Trophoblast cell (in vitro differentiated cells and primary cell): Measurements from ENCODE around the gene NEK3.
"Not testable (repeated sequence)": the region's sequence is repeated elsewhere in the genome, so short reads cannot be mapped to it uniquely, and the experiment has no call there.

Source experiments
- DNase-seq, 2 donors: peaks; one replicate each; pipeline ENCODE4 v3.0.0-alpha.2; 2016
- H2AFZ ChIP-seq: 2 replicates; pipeline ENCODE4 v1.6.1; 2013; ENCODE audit warnings: low read length, moderate library complexity, mild to moderate bottlenecking; ENCODE audit not compliant: insufficient read depth, poor library complexity
- H2AK5ac ChIP-seq: 2 replicates; pipeline ENCODE4 v1.6.1; 2013; ENCODE audit warnings: mild to moderate bottlenecking, low read length
- H2BK120ac ChIP-seq: 2 replicates; pipeline ENCODE4 v1.6.1; 2013; ENCODE audit warnings: low read length, mild to moderate bottlenecking, moderate library complexity; ENCODE audit not compliant: insufficient read depth, poor library complexity
- H2BK12ac ChIP-seq: 2 replicates; pipeline ENCODE4 v1.6.1; 2013; ENCODE audit warnings: mild to moderate bottlenecking, low read length, moderate library complexity
- H2BK5ac ChIP-seq: 2 replicates; pipeline ENCODE4 v1.6.1; 2013; ENCODE audit warnings: low read length, low read depth, moderate library complexity, mild to moderate bottlenecking; ENCODE audit not compliant: poor library complexity
- H3K14ac ChIP-seq: 2 replicates; pipeline ENCODE4 v1.6.1; 2013; ENCODE audit warnings: mild to moderate bottlenecking, low read length
- H3K18ac ChIP-seq: 2 replicates; pipeline ENCODE4 v1.6.1; 2013; ENCODE audit warnings: mild to moderate bottlenecking, low read length
- H3K23ac ChIP-seq: 2 replicates; pipeline ENCODE4 v1.6.1; 2013; ENCODE audit warnings: low read length
- H3K27ac ChIP-seq: 2 replicates; pipeline ENCODE4 v1.5.1; 2013; ENCODE audit warnings: low read depth, mild to moderate bottlenecking, inconsistent platforms, low read length, moderate library complexity
- H3K27me3 ChIP-seq: 2 replicates; pipeline ENCODE4 v1.6.1; 2013; ENCODE audit warnings: inconsistent platforms, mild to moderate bottlenecking, low read length, moderate library complexity; ENCODE audit not compliant: insufficient read depth
- H3K36me3 ChIP-seq, 2 experiments: 1 replicate in 1 of 2; 2 replicates in 1 of 2; pipeline ENCODE4 v1.6.1; 2013; ENCODE audit warnings: low read length in 2 of 2, mild to moderate bottlenecking in 2 of 2, moderate library complexity in 1 of 2; ENCODE audit not compliant: insufficient read depth in 2 of 2, control insufficient read depth in 1 of 2
- H3K4ac ChIP-seq: 2 replicates; pipeline ENCODE4 v1.6.1; 2013; ENCODE audit warnings: low read depth, mild to moderate bottlenecking, low read length, moderate library complexity
- H3K4me1 ChIP-seq, 2 experiments: 1 replicate in 1 of 2; 2 replicates in 1 of 2; pipeline ENCODE4 v1.6.1; 2013; ENCODE audit warnings: low read length in 2 of 2, mild to moderate bottlenecking in 2 of 2, moderate library complexity in 1 of 2; ENCODE audit not compliant: insufficient read depth in 2 of 2, control insufficient read depth in 1 of 2
- H3K4me2 ChIP-seq: 2 replicates; pipeline ENCODE4 v1.6.1; 2013; ENCODE audit warnings: inconsistent platforms, mild to moderate bottlenecking, low read length, moderate library complexity
- H3K4me3 ChIP-seq: 2 replicates; pipeline ENCODE4 v1.5.1; 2013; ENCODE audit warnings: mild to moderate bottlenecking, low read depth, low read length, inconsistent platforms
- H3K79me1 ChIP-seq: one replicate; pipeline ENCODE4 v1.6.1; 2013; ENCODE audit warnings: low read length
- H3K79me2 ChIP-seq: 2 replicates; pipeline ENCODE4 v1.6.1; 2013; ENCODE audit warnings: low read length, mild to moderate bottlenecking; ENCODE audit not compliant: control insufficient read depth, insufficient read depth, poor library complexity
- H3K9ac ChIP-seq: 2 replicates; pipeline ENCODE4 v1.6.1; 2013; ENCODE audit warnings: mild to moderate bottlenecking, low read length
- H3K9me3 ChIP-seq: 2 replicates; pipeline ENCODE4 v1.6.1; 2013; ENCODE audit warnings: low read depth, mild to moderate bottlenecking, control low read depth, inconsistent platforms, low read length; ENCODE audit not compliant: insufficient read depth
- H4K12ac ChIP-seq: 2 replicates; pipeline ENCODE4 v1.6.1; 2013; ENCODE audit warnings: low read depth, mild to moderate bottlenecking, low read length, moderate library complexity
- H4K8ac ChIP-seq: 2 replicates; pipeline ENCODE4 v1.6.1; 2013; ENCODE audit warnings: low read depth, mild to moderate bottlenecking, low read length, moderate library complexity
- H4K91ac ChIP-seq: one replicate; pipeline ENCODE4 v1.6.1; 2013; ENCODE audit warnings: low read depth, mild to moderate bottlenecking, low read length, moderate library complexity
- WGBS: extraction: QIAGEN DNeasy Blood & Tissue Kit; methylation state at CpG from one replicate; pipeline ENCODE4 v1.1.7; 2013; ENCODE audit warnings: missing lambda C conversion rate; ENCODE audit not compliant: insufficient read length, insufficient coverage; ENCODE audit errors: extremely low coverage; 5-methylcytosine and 5-hydroxymethylcytosine counted together

Gene NEK3

GRCh38 chr13:52169839-52170238 is 10.4 kb upstream of the NEK3 start:
- H3K27ac ChIP-seq, result no peak overlapping the region
- no peak overlapping the region for H4K12ac ChIP-seq
- H3K9ac ChIP-seq, result no peak overlapping the region
- no peak overlapping the region for H3K4me3 ChIP-seq
- H3K4me1 ChIP-seq, result no peaks in the 10 kb centered on the region
- H3K79me2 ChIP-seq, result no peaks in the 10 kb centered on the region
- H3K79me1 ChIP-seq, result no peaks in the 10 kb centered on the region
- H3K23ac ChIP-seq, result no peak overlapping the region
- H3K36me3 ChIP-seq, result peaks cover 12 to 21% of the 10 kb centered on the region in 2 experiments
- no peak overlapping the region for H2BK120ac ChIP-seq
- H3K14ac ChIP-seq, result no peak overlapping the region
- H3K18ac ChIP-seq, result no peak overlapping the region
- H3K4me2 ChIP-seq, result no peak overlapping the region
- H4K91ac ChIP-seq, result no peak overlapping the region
- WGBS, result no CpG with 5 or more reads among the region's 5 CpGs
- H2BK5ac ChIP-seq, result no peak overlapping the region
- no peak overlapping the region for H2AFZ ChIP-seq
- no peak overlapping the region for H4K8ac ChIP-seq
- no peaks in the 10 kb centered on the region for H3K9me3 ChIP-seq
- no peak overlapping the region for H2AK5ac ChIP-seq
- H3K27me3 ChIP-seq, result no peaks in the 10 kb centered on the region
- no peak overlapping the region for H3K4ac ChIP-seq
- H2BK12ac ChIP-seq, result no peak overlapping the region
- no peak for DNase-seq

GRCh38 chr13:52165411-52165810 is 6.0 kb upstream of the NEK3 start:
- Histone ChIP-seq H3K4me3 (no peak overlapping the region), H3K23ac (no peak overlapping the region), H3K4ac (no peak overlapping the region), H2AFZ (no peak overlapping the region), H2BK120ac (no peak overlapping the region), H3K9ac (no peak overlapping the region), H4K8ac (no peak overlapping the region), H3K27ac (no peak overlapping the region), H2BK12ac (no peak overlapping the region), H4K12ac (no peak overlapping the region), H2AK5ac (no peak overlapping the region), H3K4me1 (no peaks in the 10 kb centered on the region), H3K27me3 (no peaks in the 10 kb centered on the region), H3K14ac (no peak overlapping the region), H4K91ac (no peak overlapping the region), H3K18ac (no peak overlapping the region), H2BK5ac (no peak overlapping the region), H3K4me2 (no peak overlapping the region), H3K79me2 (no peaks in the 10 kb centered on the region), H3K79me1 (no peaks in the 10 kb centered on the region), H3K36me3 (peaks cover 11 to 18% of the 10 kb centered on the region in 2 experiments), H3K9me3 (no peaks in the 10 kb centered on the region)
- WGBS, result no CpG with 5 or more reads among the region's 2 CpGs
- DNase-seq, result no peak

- peaks cover 11 to 15% of the 10 kb centered on the region in 2 experiments for H3K36me3 ChIP-seq
- H3K14ac ChIP-seq, result no peak overlapping the region
- no peak overlapping the region for H3K23ac ChIP-seq
- H3K27me3 ChIP-seq, result no peaks in the 10 kb centered on the region
- no peak overlapping the region for H3K9ac ChIP-seq
- H2AFZ ChIP-seq, result no peak overlapping the region
- H3K18ac ChIP-seq, result no peak overlapping the region
- H4K12ac ChIP-seq, result no peak overlapping the region
- no peaks in the 10 kb centered on the region for H3K79me1 ChIP-seq
- no peak overlapping the region for H4K8ac ChIP-seq
- no peak for DNase-seq
- no peaks in the 10 kb centered on the region for H3K9me3 ChIP-seq
- no peak overlapping the region for H3K27ac ChIP-seq
- no peak overlapping the region for H2AK5ac ChIP-seq
- H3K79me2 ChIP-seq, result no peaks in the 10 kb centered on the region
- H3K4me3 ChIP-seq, result no peak overlapping the region
- H2BK12ac ChIP-seq, result no peak overlapping the region
- H4K91ac ChIP-seq, result no peak overlapping the region
- H3K4me2 ChIP-seq, result no peak overlapping the region
- no peak overlapping the region for H2BK120ac ChIP-seq
- H3K4me1 ChIP-seq, result no peaks in the 10 kb centered on the region
- no peak overlapping the region for H2BK5ac ChIP-seq
- H3K4ac ChIP-seq, result no peak overlapping the region
Measured at GRCh38 chr13:52164989-52165388, 5.6 kb upstream of the NEK3 start.

GRCh38 chr13:52163878-52164277 is 4.5 kb upstream of the NEK3 start:
- not testable (repeated sequence) for H3K27ac ChIP-seq, H2BK12ac ChIP-seq, H2AFZ ChIP-seq, H3K4me3 ChIP-seq, H3K9me3 ChIP-seq, H2BK120ac ChIP-seq, H3K23ac ChIP-seq, H3K4ac ChIP-seq, H3K4me2 ChIP-seq, H3K27me3 ChIP-seq, H4K12ac ChIP-seq, H4K8ac ChIP-seq, H3K79me2 ChIP-seq, H3K9ac ChIP-seq, H3K14ac ChIP-seq, H2AK5ac ChIP-seq, H4K91ac ChIP-seq, H3K4me1 ChIP-seq, H3K18ac ChIP-seq, DNase-seq, H3K79me1 ChIP-seq, H2BK5ac ChIP-seq
- no CpG with 5 or more reads among the region's 3 CpGs for WGBS
- peaks cover 8 to 13% of the 10 kb centered on the region in 2 experiments for H3K36me3 ChIP-seq
